HG02870 (cell line): ENCODE measurements around the gene INSIG1.

Experiments used
- ATAC-seq: cut with Tn5 transposase; IDR thresholded peaks from one replicate; pipeline ENCODE4 v1.9.1; 2021; ENCODE audit warnings: mild to moderate bottlenecking, moderate library complexity; ENCODE audit not compliant: unreplicated experiment

The INSIG1 gene

DNA sequence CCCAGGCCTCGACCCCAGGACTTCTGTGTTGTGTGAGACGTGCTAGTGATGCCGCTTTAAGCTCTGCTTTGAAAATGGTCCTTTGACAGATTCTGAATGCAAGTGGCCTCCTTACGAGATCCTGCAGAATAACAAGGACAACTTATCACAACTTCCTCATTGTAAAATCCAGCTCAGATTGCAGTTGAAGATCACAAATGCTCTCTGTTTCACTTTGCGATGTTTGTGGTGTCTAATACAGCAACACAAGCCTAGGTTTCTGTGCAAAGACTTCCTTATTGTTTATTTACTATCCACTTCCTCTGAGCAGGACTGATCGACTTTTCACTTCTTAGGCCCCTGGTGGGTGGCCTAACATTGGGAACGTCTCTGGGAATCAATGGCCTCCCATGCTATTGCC is 31.7 kb upstream of the INSIG1 start:
- ATAC-seq = no peak

DNA sequence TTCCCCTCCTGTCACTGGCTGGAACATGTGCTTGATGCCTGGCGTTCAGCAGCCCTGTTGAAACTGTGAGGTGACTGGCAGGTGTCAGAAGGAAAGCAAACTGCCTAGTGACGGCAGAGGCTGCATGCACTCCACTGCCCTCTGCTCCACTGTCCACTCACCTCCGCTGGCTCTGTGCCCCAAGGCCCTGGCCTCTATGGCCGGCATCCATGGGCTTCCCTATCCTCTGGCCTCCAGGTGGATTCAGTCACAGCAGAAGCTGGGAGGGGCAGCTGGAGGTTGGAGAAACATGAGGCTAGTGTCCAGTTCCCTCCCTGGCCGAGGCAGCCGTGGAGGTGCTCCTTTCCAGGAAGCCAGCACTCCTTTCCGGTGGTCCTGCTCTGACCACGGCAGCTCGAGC is 31.2 kb upstream of the INSIG1 start:
- ATAC-seq = no peak

DNA sequence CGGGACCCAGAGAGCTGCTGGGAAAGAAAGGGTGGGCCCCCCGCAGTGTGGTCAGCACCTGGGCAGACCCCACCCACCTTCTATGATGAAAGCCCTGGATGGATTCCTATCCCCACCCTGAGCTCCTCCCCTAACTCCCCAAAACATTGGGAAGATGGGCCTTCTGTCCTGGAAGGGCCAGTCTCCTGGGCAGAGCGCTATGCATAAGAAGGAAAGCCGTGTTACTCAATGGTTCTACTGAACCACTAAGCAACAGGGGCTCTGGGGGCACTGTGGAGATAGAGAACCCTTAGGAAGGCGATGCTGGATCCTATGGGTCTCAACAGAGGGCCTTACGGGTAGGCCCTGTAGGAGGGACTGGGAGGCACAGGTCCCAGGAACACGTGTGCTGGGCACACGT is 30.7 kb upstream of the INSIG1 start:
- ATAC-seq = no peak

DNA sequence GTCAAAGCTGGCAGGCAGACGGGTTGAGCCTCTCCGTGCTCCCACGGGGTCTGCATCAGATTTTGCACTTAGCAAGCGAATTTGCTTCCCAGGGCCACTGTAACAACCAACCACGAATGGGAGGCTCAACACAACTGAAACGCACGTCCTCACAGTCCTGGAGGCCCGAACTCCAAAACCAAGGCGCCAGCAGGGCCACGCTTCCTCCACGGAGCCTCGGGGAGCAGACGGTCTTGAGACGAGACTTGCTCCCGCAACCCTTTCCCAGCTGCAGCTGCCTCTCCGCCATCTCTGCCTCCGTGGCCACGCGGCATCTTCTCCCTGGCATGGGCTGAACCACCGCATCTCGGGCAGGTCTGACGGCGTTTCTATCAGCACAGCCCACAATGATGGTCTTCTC is 30.2 kb upstream of the INSIG1 start:
- no peak for ATAC-seq

DNA sequence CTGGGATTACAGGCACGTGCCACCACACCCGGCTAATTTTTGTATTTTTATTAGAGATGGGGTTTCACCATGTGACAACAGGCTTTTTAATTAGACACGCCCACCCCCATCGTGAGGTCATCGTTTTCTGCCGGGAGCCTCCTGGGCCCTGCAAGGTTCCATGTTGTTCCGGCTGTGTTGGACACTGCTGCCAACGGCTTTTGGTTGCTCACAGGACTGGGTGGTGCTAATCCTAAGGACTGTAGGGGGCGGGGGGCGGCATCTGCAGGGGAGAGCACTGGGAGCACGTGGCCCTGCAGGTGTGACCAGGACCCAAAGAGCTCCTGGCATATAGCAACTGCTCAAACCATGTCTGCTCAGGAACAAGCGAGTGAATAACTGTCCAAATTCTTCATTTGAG is 29.5 kb upstream of the INSIG1 start:
- no peak for ATAC-seq

DNA sequence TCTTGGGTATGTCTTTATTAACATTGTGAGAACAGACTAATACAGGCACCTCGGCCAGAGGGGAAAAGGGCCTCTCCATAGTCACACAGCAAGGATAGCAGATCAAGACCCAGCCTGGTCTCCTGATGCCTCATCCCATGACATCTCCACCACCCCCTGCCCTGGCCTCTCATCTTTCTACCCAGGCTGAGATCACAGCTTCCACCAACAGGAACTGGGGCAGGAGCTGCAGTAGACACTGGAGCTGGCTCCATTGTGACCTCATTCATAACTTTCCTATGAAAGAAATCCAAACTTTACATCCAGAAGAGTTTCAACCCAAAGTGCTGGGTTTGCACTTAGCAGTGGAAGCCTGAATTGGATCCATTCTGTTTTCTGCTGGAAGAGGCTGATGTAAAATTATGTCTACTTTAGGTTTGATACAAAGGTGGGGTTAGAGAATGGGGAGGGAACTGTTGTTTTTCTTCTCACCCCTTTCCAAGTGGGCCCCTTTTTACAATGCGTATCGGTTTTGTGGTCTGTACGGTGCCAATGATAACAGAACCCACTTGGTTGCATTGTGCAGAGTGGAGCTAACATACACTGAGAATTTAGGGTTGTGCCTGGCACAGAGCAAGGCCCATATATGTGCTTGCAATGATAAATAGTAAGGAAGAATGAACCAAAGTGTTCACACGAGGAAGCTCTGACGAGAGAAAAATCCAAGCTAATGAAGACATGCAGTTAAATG is 28.6 kb upstream of the INSIG1 start:
- ATAC-seq = no peak

DNA sequence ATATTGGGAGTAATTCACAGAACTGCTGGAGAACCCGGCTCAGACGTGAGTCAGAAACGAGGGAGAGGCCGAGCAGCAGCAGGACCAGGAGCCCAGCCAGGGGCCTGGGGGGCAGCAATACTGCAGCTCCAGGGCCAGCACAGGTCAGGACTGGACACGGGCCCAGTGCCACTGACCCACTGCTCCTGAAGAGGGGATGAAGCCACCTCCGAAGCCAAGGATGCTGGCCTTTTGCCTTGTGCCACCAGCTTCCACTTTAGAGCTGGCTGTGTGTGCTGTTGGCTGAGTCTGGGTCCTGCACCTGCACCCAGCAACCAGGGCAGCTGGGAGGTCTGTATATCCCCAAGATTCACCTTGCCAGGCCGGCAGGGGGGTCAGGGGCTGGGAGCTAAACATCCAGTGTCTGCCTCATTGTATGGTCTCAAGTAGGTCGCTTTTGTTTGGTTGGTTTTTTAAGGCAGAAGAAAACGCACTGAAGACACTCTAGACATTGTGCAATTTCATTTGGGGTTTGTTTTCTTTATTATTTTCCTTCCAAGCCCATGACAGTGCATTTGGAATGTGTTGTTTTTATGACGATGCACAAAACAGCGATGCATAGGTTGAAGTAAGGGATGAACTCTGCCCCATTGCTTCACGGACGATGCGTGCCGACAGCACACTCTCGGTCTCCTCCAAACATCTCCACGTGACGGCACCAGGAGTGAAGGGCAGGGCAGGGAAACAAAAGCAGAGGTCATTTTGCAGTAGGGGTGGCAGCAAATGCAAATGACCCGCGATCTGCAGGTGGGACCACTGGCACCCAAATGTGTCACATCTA is 27.7 kb upstream of the INSIG1 start:
- no peak for ATAC-seq

DNA sequence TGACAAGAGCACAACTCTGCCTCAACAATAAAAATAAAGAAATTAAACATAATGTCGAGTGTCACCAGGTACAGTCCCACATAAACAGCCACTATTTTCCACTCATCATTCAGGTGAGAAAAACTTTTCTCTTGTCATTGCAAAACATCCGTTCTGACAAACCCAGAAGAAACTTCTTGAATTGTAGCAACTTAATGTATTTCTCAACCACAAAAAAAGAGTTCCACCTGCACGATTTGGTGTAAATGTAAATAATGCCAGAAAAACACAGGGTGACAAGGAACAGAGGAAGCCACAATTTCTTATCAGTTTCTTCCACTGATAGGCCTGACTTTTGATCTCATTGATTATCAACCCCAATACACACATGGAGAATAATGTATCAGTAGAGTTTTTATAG is 26.8 kb upstream of the INSIG1 start:
- ATAC-seq = no peak

DNA sequence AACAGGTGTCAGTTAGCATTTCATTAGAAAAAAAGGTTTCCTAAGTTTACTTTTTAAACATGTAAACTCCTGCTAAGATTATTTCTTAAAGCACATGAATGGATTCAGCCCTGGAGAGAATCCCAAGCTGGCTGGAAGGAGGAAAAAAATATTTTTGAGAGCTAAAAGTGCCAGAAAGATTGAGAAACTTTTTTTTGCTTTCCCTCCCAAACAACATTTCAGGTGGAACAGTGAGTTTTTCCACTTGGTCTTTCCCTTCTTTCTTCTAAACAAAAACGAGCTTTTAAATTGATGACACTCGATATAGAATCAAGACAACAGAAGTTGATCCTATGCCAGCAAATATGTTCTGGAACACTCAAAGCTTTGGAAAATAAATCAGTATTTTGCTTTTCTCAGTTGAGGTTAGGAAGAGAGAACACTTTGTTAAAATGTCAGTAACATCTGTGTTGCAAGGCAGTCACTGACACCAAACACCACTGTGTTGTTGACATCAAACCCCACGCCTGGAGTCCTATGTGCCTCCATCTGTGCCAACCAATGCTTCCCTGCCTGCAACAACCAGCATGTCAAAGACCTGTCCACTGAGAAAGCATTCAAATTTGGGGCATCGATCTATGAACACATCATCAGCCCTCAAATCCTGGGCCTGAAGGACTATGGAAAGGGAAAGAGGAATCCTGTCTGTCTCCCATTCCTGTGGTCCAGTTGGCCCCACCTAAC is 22.9 kb upstream of the INSIG1 start:
- no peak for ATAC-seq

DNA sequence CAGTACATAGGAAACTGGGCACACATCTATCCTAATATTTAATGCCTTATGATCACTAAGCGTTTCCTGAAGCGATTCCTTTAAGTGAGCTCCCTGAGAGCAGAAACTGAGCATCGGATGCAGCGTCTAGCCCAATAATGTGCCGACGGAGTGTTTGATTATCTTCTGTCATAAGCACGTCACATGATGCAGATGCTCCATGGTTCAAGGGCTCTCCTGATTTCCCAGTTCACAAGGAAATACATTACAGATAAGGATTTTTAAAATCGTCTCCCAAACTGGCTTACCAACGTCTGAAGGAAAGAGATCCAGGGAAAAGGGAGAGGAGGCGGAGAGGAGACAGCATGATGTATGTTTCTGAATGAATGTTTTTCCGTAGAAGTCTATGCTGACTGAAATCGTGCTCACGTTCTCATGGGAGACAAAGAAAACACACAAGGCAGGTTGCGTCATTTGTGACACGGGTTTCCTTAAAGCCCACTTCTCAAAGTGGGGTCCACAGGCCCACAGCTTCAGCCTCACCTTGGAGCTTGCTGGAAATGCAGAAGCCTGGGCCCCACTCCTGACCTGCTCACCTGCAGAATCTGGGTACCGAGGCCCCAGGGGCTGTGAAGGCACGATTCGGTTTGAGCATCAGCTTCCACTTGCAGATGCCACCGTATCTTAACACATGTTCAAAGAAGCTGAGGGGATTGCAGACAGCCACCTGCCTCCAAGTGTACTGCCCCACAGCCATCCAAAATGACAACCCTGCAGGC is 21.5 kb upstream of the INSIG1 start:
- ATAC-seq = no peak

DNA sequence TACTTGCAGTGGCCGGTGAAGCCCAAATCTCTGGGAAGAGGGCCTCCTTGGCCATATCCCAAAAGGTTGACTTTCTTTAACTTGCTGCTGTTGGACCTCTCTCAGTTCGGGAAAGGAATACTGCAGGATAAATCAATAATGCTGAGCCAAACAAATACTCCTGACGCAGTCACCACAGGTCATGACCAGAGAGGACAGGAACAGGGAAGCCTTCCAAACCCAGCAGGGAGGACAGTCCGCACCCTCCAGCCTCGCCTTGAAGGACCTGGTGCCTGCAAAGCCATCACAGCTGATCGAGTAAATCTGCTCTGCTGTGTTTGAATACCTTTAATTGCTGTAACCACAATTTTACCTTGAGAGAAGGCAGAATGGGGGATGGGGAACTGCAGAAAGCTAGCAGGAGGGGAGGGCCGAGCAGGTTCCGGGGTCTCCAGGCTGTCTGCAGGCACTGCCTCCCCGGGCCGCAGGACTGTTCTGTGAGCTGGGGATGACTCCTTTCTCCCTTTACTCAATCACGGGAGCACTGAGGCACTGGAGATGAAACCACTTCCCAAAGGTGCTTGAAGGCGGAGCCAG is 20.8 kb upstream of the INSIG1 start:
- ATAC-seq = no peak

DNA sequence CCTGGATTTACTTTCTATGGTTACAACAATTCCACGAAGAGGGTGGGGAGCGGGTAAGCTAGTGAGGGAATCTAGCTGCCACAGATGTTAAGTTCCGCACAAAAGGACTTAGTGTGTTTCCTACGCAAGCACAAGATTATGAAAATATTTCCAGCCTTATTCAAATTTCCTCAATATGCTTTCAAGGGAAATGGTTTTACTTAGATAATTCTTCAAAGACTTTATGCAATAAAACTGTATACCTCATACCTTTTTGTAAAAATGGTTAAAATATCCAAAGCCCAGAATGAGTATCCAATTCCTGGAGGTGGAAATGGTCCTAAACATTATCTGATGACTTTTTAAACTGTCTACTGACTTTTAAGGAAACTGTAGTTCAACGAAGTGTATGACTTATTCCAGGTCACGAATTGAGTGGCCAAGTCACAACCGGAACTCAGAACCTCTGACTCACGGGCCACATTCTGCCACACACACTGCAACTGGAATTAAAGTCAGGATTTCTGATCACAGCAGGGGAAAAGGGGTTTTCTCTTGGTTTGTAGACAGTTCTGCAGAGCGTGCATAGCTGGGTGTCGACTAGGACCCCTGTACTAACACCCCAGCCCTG is 20.2 kb upstream of the INSIG1 start:
- ATAC-seq = no peak

DNA sequence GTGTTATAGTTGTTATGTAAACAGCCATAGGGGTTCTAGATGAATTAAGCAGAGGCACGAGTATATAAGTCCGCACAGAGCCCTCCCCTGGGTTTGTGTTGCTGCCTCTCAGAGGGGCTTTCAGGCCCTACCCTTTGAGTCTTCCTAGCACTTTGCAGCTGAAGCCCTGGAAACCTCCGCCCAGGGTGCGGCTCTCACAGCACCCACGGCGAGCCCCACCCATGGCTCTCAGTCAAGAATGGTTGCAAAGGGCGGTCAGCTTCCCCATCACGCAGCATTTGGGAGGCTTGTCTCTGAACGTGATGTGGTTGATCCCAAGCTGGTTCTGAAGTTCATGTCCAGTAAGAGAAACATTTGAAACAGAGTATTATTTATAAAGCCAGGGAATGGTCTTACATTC is 18.8 kb upstream of the INSIG1 start:
- ATAC-seq = no peak

DNA sequence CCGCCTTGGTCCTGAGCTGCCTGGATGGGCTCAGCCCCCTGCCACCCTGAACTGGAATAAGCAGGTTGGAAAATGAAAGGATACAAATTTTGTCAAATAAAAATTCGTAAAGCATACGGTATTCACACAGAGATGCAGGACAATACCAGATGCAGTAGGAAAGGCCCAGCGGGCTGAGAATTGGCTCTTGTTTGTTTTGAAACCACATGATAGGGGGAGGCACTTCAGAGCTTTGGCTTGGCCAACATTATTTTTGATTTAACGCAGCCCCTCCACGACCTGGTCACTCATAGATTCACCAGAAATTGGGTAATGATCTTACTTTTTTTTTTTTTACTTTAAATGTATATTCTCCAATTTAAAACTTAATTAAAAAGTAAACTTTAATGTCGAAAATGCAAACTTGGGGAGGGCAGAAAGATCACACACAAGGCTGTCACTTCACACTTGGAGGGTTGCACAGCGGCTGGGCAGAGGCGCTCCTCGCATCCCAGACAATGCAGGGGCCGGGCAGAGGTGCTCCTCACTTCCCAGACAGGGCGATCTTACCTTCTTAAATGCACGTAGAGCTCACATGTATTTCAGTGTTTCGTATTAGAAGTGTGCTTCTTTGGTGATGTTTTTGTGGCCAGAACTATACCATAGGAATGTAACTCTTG is 17.8 kb upstream of the INSIG1 start:
- ATAC-seq = no peak

DNA sequence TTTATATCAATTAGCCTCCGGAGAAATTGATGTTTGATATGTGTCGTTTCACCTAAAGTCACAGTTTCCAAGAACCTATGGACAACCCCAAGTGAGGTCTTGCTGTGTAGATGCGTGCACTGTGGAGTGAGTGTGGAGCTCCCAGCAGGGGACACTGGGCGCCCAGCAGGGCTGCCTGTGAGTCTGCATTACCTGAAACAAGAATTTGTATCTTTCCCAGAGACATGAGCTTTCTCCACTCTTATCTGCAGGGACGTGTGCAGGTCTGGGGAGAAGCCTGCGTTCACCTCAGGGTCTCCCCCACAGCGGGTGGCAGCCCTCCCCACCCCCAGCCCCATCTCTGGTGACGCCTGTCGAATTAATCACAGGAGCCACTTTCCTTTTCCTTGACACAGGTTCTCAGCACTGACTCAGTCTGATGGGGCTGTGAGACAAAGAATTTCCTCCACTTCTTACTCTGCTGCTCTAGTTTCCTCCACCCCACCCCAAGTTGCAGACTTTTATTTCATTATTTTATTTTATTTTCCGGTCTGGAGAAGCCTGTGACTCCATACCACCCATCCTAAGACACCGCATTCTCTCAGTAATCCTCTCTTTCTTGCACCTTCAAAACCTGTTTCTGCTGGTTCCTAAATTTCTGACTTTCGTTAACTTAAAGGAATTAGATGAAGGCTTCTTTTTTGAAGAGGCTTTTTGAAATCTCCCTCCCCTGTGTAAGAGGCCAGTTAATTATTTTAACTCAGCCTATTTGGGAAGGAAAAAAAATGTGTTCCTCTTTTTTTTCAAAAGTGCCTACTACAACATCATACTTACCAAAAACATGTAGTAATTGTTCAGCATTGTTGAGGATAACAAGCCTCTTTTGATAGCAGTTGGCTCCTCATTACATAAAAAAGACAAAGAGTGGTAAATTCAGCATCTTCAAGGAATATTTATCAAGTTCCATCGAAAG is 17.0 kb upstream of the INSIG1 start:
- ATAC-seq = no peak

DNA sequence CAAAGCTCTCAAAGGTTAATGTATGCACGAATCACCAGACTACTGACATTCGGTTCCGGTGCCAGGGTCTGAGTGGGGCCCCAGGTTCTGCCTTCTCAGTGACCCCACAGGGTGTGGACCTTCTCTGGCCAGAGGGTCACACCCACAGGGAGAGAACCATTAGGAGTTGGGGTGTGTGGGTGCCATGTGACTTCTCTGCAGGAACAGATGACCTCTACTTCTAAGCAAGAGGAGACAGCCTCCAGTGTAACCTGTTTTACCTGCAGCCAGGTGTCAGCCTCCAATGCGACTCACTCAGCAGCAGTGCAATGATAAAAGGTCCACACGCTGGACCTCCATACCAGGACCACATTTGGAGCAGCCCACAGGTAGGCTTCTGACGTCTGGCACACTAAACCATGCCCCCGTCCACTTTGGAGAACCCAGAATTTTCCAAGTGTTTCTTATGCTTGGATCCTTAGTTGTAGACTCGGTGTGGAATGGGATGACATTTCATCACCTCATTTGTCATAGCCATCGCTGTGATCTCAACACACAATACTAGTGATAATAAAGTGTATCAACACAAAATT is 16.2 kb upstream of the INSIG1 start:
- ATAC-seq = no peak

DNA sequence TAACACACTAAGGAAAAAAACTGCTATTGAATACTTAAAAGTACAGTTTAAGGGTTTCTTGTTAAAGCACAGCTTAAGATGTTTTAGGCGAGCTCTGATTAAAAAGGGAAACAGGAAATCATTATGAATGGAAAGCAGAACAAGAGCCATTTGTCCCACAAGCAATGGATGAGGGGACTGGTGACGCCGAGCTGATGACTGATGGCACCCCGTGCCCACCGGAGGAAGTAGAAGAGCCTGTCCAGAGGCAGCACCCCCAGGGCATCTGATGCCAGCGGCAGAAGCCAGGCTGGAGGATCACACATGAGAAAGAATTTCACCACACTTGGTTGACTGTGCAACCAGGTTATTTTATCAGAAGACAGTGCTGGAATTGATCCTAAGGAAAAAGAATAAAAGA is 15.0 kb upstream of the INSIG1 start:
- ATAC-seq = no peak

DNA sequence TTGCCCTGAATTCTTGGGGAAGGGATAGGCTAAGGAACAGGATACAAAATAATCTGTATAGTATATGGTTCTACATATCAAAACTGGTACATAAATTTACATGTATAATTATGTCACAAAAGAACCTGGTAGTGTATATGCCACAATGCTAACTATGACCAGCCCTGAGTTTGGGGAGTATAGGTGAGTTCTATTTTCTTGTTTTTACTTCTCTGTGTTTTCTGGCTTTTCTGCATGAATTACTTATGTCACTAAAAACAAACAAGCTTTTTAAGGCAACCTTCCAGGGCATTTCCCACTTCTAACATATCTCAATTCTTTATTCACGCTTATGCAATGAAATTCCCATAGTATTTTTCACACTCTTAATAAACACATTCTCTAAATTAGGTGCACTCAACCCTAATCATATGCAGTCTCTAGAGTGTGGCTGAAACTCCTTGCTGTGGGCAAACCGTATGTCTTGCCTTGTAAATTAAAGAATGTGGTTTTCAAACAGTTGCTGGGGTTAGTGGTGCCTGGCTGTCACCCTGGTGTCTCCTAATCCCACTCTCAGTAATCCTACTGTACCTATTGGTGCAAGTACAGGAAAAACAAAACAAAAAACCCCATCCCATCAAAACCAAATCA is 14.0 kb upstream of the INSIG1 start:
- peak; percentile 94 for ATAC-seq
